ENCODE results near the gene RAD51AP1.

The RAD51AP1 gene

GRCh38 chr12:4589941-4590340 is 51.3 kb downstream of the RAD51AP1 start:
- Histone ChIP-seq H3K36me3 (replicated peaks; ENCODE audit: insufficient read depth, low read length) (no peaks in the 10 kb centered on the region), H3K9ac (ENCODE audit: low read length) (no peak overlapping the region), H3K27me3 (replicated peaks; ENCODE audit: insufficient read depth, low read length) (no peaks in the 10 kb centered on the region), H3K9me3 (replicated peaks; ENCODE audit: insufficient read depth, low read length) (no peaks in the 10 kb centered on the region), H3K4me2 (ENCODE audit: low read depth, low read length) (no peak overlapping the region), H3K9me2 (replicated peaks; ENCODE audit: insufficient read depth, low read length) (no peaks in the 10 kb centered on the region), H3F3A (ENCODE audit: insufficient read depth, low read length) (no peaks in the 10 kb centered on the region), H3K79me2 (ENCODE audit: low read length) (no peaks in the 10 kb centered on the region), H3K4me3 (ENCODE audit: low read length) (no peak overlapping the region), H3K4me1 (ENCODE audit: low read length) (no peaks in the 10 kb centered on the region), H4K20me1 (ENCODE audit: insufficient read depth, low read length) (no peaks in the 10 kb centered on the region), H3K27ac (ENCODE audit: low read length) (no peak overlapping the region), H2AFZ (ENCODE audit: low read length) (no peak overlapping the region)
- DNase-seq, result no peak
- TF ChIP-seq, protein P1, sequence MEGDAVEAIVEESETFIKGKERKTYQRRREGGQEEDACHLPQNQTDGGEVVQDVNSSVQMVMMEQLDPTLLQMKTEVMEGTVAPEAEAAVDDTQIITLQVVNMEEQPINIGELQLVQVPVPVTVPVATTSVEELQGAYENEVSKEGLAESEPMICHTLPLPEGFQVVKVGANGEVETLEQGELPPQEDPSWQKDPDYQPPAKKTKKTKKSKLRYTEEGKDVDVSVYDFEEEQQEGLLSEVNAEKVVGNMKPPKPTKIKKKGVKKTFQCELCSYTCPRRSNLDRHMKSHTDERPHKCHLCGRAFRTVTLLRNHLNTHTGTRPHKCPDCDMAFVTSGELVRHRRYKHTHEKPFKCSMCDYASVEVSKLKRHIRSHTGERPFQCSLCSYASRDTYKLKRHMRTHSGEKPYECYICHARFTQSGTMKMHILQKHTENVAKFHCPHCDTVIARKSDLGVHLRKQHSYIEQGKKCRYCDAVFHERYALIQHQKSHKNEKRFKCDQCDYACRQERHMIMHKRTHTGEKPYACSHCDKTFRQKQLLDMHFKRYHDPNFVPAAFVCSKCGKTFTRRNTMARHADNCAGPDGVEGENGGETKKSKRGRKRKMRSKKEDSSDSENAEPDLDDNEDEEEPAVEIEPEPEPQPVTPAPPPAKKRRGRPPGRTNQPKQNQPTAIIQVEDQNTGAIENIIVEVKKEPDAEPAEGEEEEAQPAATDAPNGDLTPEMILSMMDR (IDR thresholded peaks at IDR 0.05; ENCODE audit: low read length), result no peak
- TF ChIP-seq EZH2phosphoT487 (IDR thresholded peaks at IDR 0.05; ENCODE audit: low read length), result no peak

GRCh38 chr12:4591180-4591687 is 52.5 kb downstream of the RAD51AP1 start:
- Histone ChIP-seq H3K27me3 (replicated peaks; ENCODE audit: insufficient read depth, low read length) (no peaks in the 10 kb centered on the region), H4K20me1 (ENCODE audit: insufficient read depth, low read length) (no peaks in the 10 kb centered on the region), H3K27ac (ENCODE audit: low read length) (no peak overlapping the region), H3K9ac (ENCODE audit: low read length) (no peak overlapping the region), H3K4me2 (ENCODE audit: low read depth, low read length) (no peak overlapping the region), H3K36me3 (replicated peaks; ENCODE audit: insufficient read depth, low read length) (no peaks in the 10 kb centered on the region), H2AFZ (ENCODE audit: low read length) (no peak overlapping the region), H3K4me1 (ENCODE audit: low read length) (no peaks in the 10 kb centered on the region), H3K79me2 (ENCODE audit: low read length) (no peaks in the 10 kb centered on the region), H3K4me3 (ENCODE audit: low read length) (no peak overlapping the region), H3K9me3 (replicated peaks; ENCODE audit: insufficient read depth, low read length) (no peaks in the 10 kb centered on the region), H3F3A (ENCODE audit: insufficient read depth, low read length) (no peaks in the 10 kb centered on the region), H3K9me2 (replicated peaks; ENCODE audit: insufficient read depth, low read length) (no peaks in the 10 kb centered on the region)
- TF ChIP-seq, protein P1 (IDR thresholded peaks at IDR 0.05; ENCODE audit: low read length), result no peak
- TF ChIP-seq EZH2phosphoT487 (IDR thresholded peaks at IDR 0.05; ENCODE audit: low read length) (no peak), EZH2 (optimal IDR thresholded peaks at IDR 0.05; ENCODE audit: low read depth, low read length) (no peak)
- no peak for DNase-seq

DNA sequence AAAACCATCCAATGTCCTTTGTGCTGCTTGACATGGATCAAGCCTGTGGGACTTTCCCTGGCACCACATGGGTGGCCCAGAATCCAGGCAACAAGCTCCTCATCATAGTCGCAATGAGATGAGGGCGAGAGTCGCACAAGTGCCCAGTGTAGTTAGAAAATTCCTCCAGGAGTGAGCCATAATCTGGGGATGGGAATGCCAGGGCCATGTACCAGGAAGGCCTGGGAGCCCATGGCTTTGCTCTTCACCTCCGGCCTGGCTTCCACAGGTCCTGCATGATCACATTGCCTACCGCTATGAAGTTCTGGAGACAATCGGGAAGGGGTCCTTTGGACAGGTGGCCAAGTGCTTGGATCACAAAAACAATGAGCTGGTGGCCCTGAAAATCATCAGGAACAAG is 57.2 kb downstream of the RAD51AP1 start:
- no peaks in the 10 kb centered on the region for H3K36me3 ChIP-seq (replicated peaks; ENCODE audit: insufficient read depth, low read length)
- no peaks in the 10 kb centered on the region for H3K79me2 ChIP-seq (ENCODE audit: low read length)
- no peaks in the 10 kb centered on the region for H3F3A ChIP-seq (ENCODE audit: insufficient read depth, low read length)
- H3K9me2 ChIP-seq (replicated peaks; ENCODE audit: insufficient read depth, low read length), result no peaks in the 10 kb centered on the region
- no peak overlapping the region for H3K4me2 ChIP-seq (ENCODE audit: low read depth, low read length)
- no peak overlapping the region for H2AFZ ChIP-seq (ENCODE audit: low read length)
- H3K27ac ChIP-seq (ENCODE audit: low read length), result no peak overlapping the region
- no peak for DNase-seq
- H3K4me1 ChIP-seq (ENCODE audit: low read length), result no peaks in the 10 kb centered on the region
- TF ChIP-seq EZH2 (optimal IDR thresholded peaks at IDR 0.05; ENCODE audit: low read depth, low read length), result no peak
- TF ChIP-seq, protein P1 (IDR thresholded peaks at IDR 0.05; ENCODE audit: low read length), result no peak
- no peak for TF ChIP-seq EZH2phosphoT487 (IDR thresholded peaks at IDR 0.05; ENCODE audit: low read length)
- no peaks in the 10 kb centered on the region for H3K27me3 ChIP-seq (replicated peaks; ENCODE audit: insufficient read depth, low read length)
- H3K4me3 ChIP-seq (ENCODE audit: low read length), result no peak overlapping the region
- H3K9ac ChIP-seq (ENCODE audit: low read length), result no peak overlapping the region
- no peaks in the 10 kb centered on the region for H4K20me1 ChIP-seq (ENCODE audit: insufficient read depth, low read length)
- H3K9me3 ChIP-seq (replicated peaks; ENCODE audit: insufficient read depth, low read length), result no peaks in the 10 kb centered on the region
